Central memory CD8-positive, alpha-beta T cell (primary cell): ENCODE measurements around the gene SFT2D3.
"Not testable (repeated sequence)": the region's sequence is repeated elsewhere in the genome, so short reads cannot be mapped to it uniquely, and the experiment has no call there.

Experiments
- ATAC-seq: fragments of 150-1000 bp; cut with Tn5 transposase; replicated peaks from 2 replicates; pipeline ENCODE4 v1.10.0; 2022; ENCODE audit warnings: mild to moderate bottlenecking, moderate FRiP score, moderate number of reproducible peaks; ENCODE audit not compliant: poor library complexity, severe bottlenecking; ENCODE audit errors: extremely low read depth
- DNase-seq, 2 donors: peaks; one replicate each; pipeline ENCODE4 v3.0.0; 2021; ENCODE audit warnings: low spot score in 2 of 2
- H3K27ac Mint-ChIP-seq: one replicate; pipeline ENCODE4 v1.8.0; 2022; ENCODE audit warnings: low read depth, mild to moderate bottlenecking, moderate library complexity, mixed read lengths
- H3K27me3 Mint-ChIP-seq: one replicate; pipeline ENCODE4 v1.8.0; 2022; ENCODE audit warnings: mixed read lengths
- H3K36me3 Mint-ChIP-seq: one replicate; pipeline ENCODE4 v1.8.0; 2022; ENCODE audit warnings: mild to moderate bottlenecking, moderate library complexity, mixed read lengths; ENCODE audit not compliant: insufficient read depth
- H3K4me1 Mint-ChIP-seq: one replicate; pipeline ENCODE4 v1.8.0; 2022; ENCODE audit warnings: mixed read lengths
- H3K4me3 Mint-ChIP-seq: one replicate; pipeline ENCODE4 v1.8.0; 2022; ENCODE audit warnings: mild to moderate bottlenecking, moderate library complexity, mixed read lengths
- H3K9me3 Mint-ChIP-seq: one replicate; pipeline ENCODE4 v1.8.0; 2022; ENCODE audit warnings: mixed read lengths

The SFT2D3 gene

GRCh38 chr2:127735044-127735443 lies 33.7 kb downstream of the SFT2D3 start:
- H3K27ac Mint-ChIP-seq: no peak overlapping the region
- H3K4me3 Mint-ChIP-seq: no peak overlapping the region
- DNase-seq (no peak), ATAC-seq (no peak)
- no peaks in the 10 kb centered on the region for H3K9me3 Mint-ChIP-seq
- peaks cover 13% of the 10 kb centered on the region for H3K36me3 Mint-ChIP-seq
- H3K4me1 Mint-ChIP-seq: peaks cover 7% of the 10 kb centered on the region
- H3K27me3 Mint-ChIP-seq: no peaks in the 10 kb centered on the region

DNA sequence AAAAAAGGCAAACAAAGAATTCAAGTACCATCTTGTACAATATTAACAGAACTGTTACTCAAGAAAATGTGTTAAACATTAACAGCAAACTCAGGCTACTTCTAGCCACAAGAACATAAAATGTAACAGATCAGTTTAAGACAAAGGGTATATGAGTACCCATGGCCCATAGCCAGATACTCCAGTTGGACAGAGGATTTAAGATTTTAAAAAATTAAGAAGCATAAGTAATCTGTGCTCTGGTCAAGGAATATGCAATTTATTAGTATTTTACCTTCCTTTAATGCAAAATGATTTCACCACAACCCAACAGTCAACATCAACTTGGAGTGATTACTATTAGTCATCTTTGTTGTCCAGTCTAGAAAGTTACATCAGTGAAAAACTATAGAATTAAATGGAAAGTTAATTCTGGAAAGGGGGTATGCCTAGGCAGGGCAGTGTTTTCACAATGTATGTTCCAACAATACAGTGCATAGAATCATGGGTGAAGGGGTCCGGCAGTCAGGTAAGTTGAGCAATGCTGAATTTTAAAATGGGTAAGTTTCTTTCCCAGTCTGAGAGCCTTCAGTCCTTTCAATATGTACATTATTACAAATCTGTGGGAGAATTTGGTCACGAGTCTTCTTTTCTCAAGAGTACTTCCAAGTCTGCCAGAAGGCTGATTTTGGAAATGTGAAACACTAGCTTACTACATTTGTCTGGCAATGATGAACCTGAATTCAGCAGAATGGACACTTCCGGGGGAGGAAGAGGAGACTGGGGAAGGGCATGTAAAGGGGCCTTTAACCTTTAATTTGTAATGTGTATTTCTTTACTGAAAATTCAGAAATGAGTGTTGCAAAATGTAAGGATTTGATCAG lies 34.5 kb downstream of the SFT2D3 start:
- no peaks in the 10 kb centered on the region for H3K27me3 Mint-ChIP-seq
- no peaks in the 10 kb centered on the region for H3K9me3 Mint-ChIP-seq
- H3K36me3 Mint-ChIP-seq: peaks cover 14% of the 10 kb centered on the region
- DNase-seq (no peak), ATAC-seq (no peak)
- no peak overlapping the region for H3K4me3 Mint-ChIP-seq
- peaks cover 7% of the 10 kb centered on the region for H3K4me1 Mint-ChIP-seq
- no peak overlapping the region for H3K27ac Mint-ChIP-seq

GRCh38 chr2:127737892-127738291 lies 36.6 kb downstream of the SFT2D3 start:
- peaks cover 16% of the 10 kb centered on the region for H3K4me1 Mint-ChIP-seq
- no peak for DNase-seq
- no peak overlapping the region for H3K27ac Mint-ChIP-seq
- H3K9me3 Mint-ChIP-seq: no peaks in the 10 kb centered on the region
- ATAC-seq: no peak
- no peaks in the 10 kb centered on the region for H3K27me3 Mint-ChIP-seq
- H3K36me3 Mint-ChIP-seq: peaks cover 21% of the 10 kb centered on the region
- H3K4me3 Mint-ChIP-seq: no peak overlapping the region

DNA sequence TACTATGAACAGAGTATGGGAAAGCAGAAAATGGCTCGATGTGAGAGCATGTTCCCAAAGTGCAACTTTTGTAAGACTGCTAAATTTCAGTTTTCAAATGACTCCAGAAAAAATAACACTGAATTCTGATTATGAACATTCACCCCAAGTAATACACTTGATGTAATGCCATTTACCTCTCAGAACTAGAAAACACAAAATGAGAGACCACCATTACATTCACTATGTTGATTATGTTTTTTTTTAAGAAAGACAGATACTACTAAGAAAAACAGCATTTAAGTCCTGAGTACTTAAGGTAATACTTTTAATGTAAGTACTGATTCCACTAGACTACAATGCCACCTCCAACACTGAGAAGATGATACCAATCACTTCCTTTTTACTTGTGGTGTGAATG lies 38.5 kb downstream of the SFT2D3 start:
- Mint-ChIP-seq H3K4me3 (no peak overlapping the region), H3K4me1 (peaks cover 21% of the 10 kb centered on the region), H3K9me3 (no peaks in the 10 kb centered on the region), H3K27me3 (no peaks in the 10 kb centered on the region), H3K36me3 (peaks cover 22% of the 10 kb centered on the region), H3K27ac (no peak overlapping the region)
- DNase-seq (no peak), ATAC-seq (no peak)

GRCh38 chr2:127740665-127741288 lies 39.5 kb downstream of the SFT2D3 start:
- ATAC-seq: no peak
- Mint-ChIP-seq H3K36me3 (peaks cover 24% of the 10 kb centered on the region), H3K27me3 (no peaks in the 10 kb centered on the region), H3K4me1 (peaks cover 21% of the 10 kb centered on the region), H3K4me3 (no peak overlapping the region), H3K9me3 (no peaks in the 10 kb centered on the region), H3K27ac (no peak overlapping the region)
- DNase-seq: no peak

GRCh38 chr2:127743477-127744026 lies 42.3 kb downstream of the SFT2D3 start:
- peak; percentile 24 for ATAC-seq
- DNase-seq: no peak
- Mint-ChIP-seq H3K27me3 (no peaks in the 10 kb centered on the region), H3K9me3 (no peaks in the 10 kb centered on the region), H3K4me1 (peaks cover 19% of the 10 kb centered on the region), H3K27ac (peak overlapping the region; percentile 79), H3K4me3 (no peak overlapping the region), H3K36me3 (peaks cover 22% of the 10 kb centered on the region)

GRCh38 chr2:127747621-127748020 lies 46.3 kb downstream of the SFT2D3 start:
- H3K36me3 Mint-ChIP-seq: peaks cover 19% of the 10 kb centered on the region
- no peaks in the 10 kb centered on the region for H3K27me3 Mint-ChIP-seq
- no peaks in the 10 kb centered on the region for H3K9me3 Mint-ChIP-seq
- H3K4me3 Mint-ChIP-seq: no peak overlapping the region
- no peak overlapping the region for H3K27ac Mint-ChIP-seq
- ATAC-seq (no peak), DNase-seq (no peak)
- peaks cover 10% of the 10 kb centered on the region for H3K4me1 Mint-ChIP-seq

- ATAC-seq: peak; percentile 36
- H3K9me3 Mint-ChIP-seq, H3K4me3 Mint-ChIP-seq, H3K27me3 Mint-ChIP-seq, H3K4me1 Mint-ChIP-seq, H3K27ac Mint-ChIP-seq, DNase-seq: not testable (repeated sequence)
- H3K36me3 Mint-ChIP-seq: peaks cover 19% of the 10 kb centered on the region
Measured at GRCh38 chr2:127749537-127749936, 48.2 kb downstream of the SFT2D3 start.

DNA sequence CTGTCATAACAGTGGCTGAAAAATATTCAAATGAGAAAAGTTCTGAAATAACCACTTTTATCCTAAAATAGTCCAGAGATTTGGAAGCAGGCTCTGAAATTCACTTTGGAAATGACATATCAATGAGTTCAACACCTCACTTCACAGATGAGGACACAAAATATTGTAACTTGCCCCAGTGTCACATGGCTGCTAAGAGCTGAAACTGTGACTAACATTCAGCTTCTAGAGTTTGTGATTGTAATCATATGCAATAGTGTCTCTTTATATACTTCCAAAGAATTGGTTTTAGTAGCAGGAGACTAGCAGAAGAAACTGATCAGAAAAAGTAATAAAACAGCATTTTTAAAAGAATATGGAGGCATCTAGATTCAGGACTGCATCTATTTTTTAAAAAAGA lies 52.1 kb downstream of the SFT2D3 start:
- no peaks in the 10 kb centered on the region for H3K27me3 Mint-ChIP-seq
- no peak for ATAC-seq

DNA sequence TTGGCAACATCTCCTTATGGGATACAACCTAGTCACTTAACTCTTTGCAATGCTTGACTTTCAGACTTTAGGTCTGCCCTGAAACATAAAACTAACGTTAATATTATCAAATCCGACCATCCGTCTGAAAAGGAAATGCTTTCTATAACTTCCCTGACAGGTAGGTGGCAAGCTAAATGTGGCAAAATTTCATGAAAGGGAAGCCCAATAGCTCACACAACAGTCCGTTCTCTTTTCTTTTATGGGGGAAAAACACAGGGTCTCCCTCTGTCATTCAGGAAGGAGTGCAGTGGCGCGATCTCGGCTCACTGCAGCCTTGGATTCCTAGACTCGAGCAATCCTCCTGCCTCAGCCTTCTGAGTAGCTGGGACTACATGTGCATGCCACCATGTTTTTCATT lies 52.9 kb downstream of the SFT2D3 start:
- no peak overlapping the region for H3K4me3 Mint-ChIP-seq
- H3K4me1 Mint-ChIP-seq: no peaks in the 10 kb centered on the region
- ATAC-seq (no peak), DNase-seq (no peak)
- no peaks in the 10 kb centered on the region for H3K27me3 Mint-ChIP-seq
- no peaks in the 10 kb centered on the region for H3K9me3 Mint-ChIP-seq
- H3K36me3 Mint-ChIP-seq: peaks cover 17% of the 10 kb centered on the region
- H3K27ac Mint-ChIP-seq: no peak overlapping the region

More for the DNA sequence above, 52.1 kb downstream of the SFT2D3 start:
- Mint-ChIP-seq H3K4me1 (peaks cover under 1% of the 10 kb centered on the region), H3K36me3 (peaks cover 14% of the 10 kb centered on the region), H3K4me3 (no peak overlapping the region), H3K9me3 (no peaks in the 10 kb centered on the region), H3K27ac (no peak overlapping the region)
- no peak for DNase-seq
